ENCODE results near the gene RBM19.

Gene RBM19

DNA sequence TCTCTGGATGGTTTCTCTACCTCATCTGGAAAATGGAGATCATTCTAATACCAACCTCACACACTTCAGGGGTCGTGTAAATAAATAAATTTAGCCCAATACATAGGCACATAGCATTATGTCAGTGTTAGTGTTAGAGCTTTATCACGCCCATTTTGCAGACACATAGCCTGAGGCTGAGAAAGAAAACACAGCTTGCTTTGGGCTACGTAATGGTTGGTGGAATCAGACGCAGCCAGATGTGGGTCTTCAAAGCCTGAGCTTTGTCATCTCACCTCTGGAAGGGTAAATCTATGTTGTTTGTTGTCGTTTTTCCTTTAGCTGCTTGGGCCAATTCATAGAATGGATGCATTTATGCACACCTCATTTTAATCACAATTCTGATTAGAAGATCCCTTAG is 191.6 kb downstream of the RBM19 start:
- Mint-ChIP-seq H3K4me3 (no peak overlapping the region), H3K27ac (no peak overlapping the region), H3K27me3 (peaks cover 23% of the 10 kb centered on the region), H3K36me3 (no peaks in the 10 kb centered on the region), H3K4me1 (ENCODE audit: low read depth) (no peaks in the 10 kb centered on the region), H3K9me3 (ENCODE audit: low read depth) (no peaks in the 10 kb centered on the region)

DNA sequence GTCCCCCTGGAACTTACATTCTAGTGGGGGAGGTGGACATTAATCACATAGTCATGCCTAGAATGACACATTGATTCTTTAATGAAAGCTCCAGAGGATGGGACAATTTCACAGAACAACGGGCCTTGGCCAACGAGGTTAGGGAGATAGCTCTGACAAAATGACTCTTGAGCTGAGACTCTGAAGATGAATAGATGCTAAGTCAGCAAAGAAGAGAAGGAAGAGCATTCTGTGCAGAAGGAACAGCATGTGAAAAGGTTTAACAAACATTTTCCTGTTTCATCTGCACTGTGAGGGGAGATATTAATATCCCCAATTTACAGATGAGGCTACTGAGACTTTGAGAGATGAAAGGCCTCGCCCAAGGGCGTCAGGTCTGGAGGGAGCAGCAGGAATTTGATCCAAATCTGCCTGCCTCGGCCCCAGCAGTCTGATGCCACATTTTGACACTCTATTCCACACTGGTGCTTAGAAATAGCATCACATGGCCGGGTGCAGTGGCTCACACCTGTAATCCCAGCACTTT is 193.6 kb downstream of the RBM19 start:
- H3K27ac Mint-ChIP-seq, result no peak overlapping the region
- H3K4me1 Mint-ChIP-seq (ENCODE audit: low read depth), result no peaks in the 10 kb centered on the region
- no peak overlapping the region for H3K4me3 Mint-ChIP-seq
- H3K27me3 Mint-ChIP-seq, result peaks cover 16% of the 10 kb centered on the region
- no peaks in the 10 kb centered on the region for H3K9me3 Mint-ChIP-seq (ENCODE audit: low read depth)
- H3K36me3 Mint-ChIP-seq, result no peaks in the 10 kb centered on the region

DNA sequence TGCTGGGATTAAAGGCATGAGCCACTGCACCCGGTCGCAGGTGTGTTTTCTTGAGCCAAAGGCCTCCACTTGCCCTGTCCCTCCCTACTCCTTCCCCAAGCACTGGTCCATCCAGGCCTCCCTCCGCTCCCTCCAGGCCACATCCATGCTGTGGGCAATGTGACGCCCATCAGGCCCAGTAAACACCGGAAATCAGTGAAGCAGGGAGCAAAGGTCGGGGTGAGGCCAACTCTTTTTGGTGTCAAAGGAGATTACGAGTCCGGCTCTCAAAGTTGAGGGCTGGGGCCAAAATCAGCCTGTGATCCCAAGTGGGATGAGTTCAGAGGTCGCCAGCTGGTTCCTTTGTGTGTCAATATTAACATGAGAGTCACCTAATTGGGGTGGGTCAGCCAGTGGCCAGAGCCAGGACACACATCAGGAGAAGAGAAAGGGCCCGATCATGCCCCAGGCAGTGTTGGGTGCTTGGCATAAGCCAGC is 195.7 kb downstream of the RBM19 start:
- Mint-ChIP-seq H3K4me1 (ENCODE audit: low read depth) (no peaks in the 10 kb centered on the region), H3K27ac (no peak overlapping the region), H3K9me3 (ENCODE audit: low read depth) (no peaks in the 10 kb centered on the region), H3K36me3 (no peaks in the 10 kb centered on the region), H3K4me3 (no peak overlapping the region), H3K27me3 (peaks cover 12% of the 10 kb centered on the region)

DNA sequence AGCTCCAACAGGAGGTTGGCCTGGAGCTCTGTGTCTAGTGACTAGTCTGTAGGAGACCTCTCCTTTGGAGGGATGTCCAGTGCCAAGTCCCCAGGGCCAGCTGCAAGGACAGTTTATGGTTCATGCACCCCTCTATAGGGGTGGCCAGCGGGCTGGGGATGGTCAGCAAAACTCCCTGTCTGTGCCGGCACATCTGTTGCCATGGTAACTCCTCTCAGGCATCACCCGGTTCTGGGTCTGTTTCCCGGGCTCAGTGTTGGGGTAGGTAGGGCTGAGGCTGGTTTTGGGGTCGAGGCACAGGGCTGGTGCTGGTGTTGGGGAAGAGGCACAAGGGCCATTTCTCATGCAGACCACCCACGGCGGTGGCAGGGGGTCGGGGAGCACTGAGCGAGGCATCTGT is 196.8 kb downstream of the RBM19 start:
- no peak overlapping the region for H3K4me3 Mint-ChIP-seq
- H3K4me1 Mint-ChIP-seq (ENCODE audit: low read depth), result no peaks in the 10 kb centered on the region
- H3K9me3 Mint-ChIP-seq (ENCODE audit: low read depth), result no peaks in the 10 kb centered on the region
- H3K27ac Mint-ChIP-seq, result no peak overlapping the region
- H3K27me3 Mint-ChIP-seq, result peaks cover 13% of the 10 kb centered on the region
- H3K36me3 Mint-ChIP-seq, result no peaks in the 10 kb centered on the region

DNA sequence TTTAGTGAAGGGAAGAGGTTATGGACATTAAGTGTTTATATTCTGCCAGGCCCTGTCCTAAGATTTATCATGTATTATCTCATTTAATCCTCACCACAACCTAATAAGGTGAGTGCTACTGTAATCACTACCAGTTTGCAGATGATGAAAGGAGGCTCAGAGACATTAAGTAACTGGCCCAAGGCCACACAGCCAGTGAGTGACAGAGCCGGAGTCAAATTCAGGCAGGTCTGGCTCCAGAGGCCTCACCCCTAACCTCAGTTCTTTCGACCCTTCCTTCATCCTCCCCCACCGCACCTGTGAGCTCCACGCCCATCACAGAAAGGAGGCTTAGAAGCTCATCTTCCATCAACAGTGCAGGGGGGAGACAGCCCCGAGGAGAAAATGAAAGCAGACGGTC is 197.3 kb downstream of the RBM19 start:
- Mint-ChIP-seq H3K4me1 (ENCODE audit: low read depth) (no peaks in the 10 kb centered on the region), H3K27ac (no peak overlapping the region), H3K9me3 (ENCODE audit: low read depth) (no peaks in the 10 kb centered on the region), H3K4me3 (no peak overlapping the region), H3K36me3 (no peaks in the 10 kb centered on the region), H3K27me3 (peaks cover 13% of the 10 kb centered on the region)

DNA sequence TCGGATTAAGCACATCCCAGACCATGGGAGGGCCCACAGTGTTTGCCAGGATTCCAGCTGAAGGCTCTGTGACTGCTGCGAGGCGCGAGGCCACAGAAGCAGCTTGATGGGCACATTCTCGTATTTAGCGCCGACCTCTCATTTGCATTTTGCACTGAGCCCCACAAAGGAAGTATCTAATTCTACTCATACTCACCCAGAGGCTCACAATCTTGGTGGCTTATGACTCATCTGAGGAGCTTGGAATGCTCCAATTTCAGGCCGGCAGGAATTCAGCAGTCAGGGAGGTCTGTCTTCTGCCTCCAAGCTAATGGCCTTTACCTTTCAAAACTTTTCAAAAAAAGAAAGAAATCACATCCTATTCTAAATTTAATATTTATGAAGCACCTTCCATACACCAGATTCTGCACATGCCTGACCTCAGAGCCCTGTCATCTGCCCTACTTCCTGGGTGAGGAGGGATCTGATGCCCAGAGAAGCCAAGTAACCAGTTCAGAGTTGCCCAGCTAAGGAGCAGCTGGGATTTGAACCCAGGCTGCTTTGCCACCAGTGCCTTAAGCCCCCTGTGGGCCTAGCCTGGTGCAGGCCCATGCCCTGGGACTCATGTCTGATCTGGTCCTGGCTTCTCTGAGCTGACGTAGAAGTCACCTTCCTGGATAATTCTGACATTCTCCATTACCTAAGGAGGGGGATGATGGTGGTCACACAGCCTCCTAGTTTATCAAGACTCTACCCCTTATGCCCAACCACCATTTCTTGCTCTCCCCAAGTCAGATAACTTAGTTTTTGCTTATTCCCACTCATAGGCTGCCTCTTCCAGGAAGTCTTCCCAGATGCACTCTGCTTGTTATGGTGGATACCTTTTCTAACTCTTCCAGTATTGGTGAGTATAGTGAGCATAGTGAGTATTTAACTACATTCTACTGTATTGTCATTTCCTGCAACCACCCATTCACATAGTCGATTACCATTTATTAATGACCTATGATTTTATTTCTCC is 198.9 kb downstream of the RBM19 start:
- no peak overlapping the region for H3K27ac Mint-ChIP-seq
- peaks cover 17% of the 10 kb centered on the region for H3K27me3 Mint-ChIP-seq
- no peaks in the 10 kb centered on the region for H3K36me3 Mint-ChIP-seq

More for the DNA sequence above, 198.9 kb downstream of the RBM19 start:
- Mint-ChIP-seq H3K4me1 (ENCODE audit: low read depth) (no peaks in the 10 kb centered on the region), H3K9me3 (ENCODE audit: low read depth) (no peaks in the 10 kb centered on the region), H3K4me3 (no peak overlapping the region)
